Placental pericyte (primary cell): ENCODE data around the gene SLC4A3. TPM values are rescaled to one million over a fixed set of nuclear protein-coding genes. Genes with fewer than 3 reads are reported as not detected.

Experiments used
- small RNA-seq: library from RNA; depleted of rRNA; stranded (forward); fragments of <200 nt; gene quantifications from one replicate; pipeline ENCODE3, GENCODE V24; 2012; ENCODE audit warnings: low replicate concordance
- total RNA-seq: library from RNA; depleted of rRNA; stranded (reverse); fragments of >200 nt; gene quantifications from 2 replicates; pipeline ENCODE4 v1.2.3, GENCODE V29; 2012

SLC4A3 gene
- total RNA-seq: 2.6 and 4.4 TPM in 2 replicates

DNA sequence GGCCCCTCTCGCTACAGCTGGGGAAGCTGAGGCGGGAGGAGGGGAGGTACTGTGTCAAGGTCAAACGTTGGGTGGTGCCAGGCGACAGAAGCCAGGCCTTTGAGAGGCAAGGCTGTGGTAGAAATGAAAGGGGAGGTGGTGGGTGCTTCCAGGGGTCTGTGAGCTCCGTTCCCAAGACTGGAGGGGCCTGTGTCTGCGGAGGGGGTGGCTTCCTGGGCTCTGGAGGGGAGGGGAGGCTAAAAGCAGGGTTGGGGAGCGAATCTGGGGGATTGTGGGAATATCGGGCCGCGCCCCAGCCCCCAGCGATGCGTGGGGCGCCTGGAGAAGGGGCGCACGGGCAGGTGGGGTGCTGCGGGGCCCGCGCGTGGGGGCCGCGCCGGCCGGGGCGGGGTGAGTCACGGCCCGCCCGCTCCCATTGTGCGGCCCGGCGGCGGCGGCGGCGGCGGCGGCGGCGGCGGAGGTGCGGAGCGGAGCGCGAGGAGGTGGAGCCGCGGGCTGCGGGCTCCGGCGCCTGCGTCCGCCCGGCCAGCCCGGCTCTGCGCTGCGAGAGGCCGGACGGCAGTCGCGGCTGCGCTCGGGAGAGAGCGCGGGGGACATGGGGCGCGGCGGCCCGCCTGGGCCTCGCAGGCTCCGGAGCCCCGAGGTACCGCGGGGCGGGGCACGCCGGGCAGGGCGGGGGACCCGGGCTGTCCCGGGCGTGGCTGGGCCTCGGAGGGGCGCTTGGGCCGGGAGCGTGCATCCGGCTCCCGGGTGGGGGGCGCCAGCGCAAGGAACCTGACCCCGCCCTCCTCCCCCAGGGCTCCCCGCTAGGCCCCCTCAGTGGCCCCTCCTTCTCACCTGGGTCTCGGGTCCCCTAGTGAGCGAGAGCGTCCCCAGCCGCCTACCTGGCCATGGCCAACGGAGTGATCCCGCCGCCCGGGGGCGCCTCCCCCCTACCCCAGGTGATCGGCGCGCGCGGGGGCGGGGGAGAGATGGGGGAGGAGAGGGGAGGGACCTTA is at the start of gene SLC4A3:
Gene SLC4A3, plus strand, starts transcription at position 528 of the 998 bp plus-strand sequence. Its CDS starts 363 bp downstream, at position 891.

GRCh38 chr2:219597552-219598307 is 29.7 kb upstream of the SLC4A3 start, which contains the start of gene STK11IP:
Gene STK11IP (plus strand): TSS chr2:219597857. CDS start chr2:219598120, 263 bp downstream.

Small RNA genes lying within 50 kb of the gene (small RNA-seq; reads per million reads assigned to genes)
- not detected for gene RN7SKP213

Other genes starting within 250 kb of the SLC4A3 start
- 64.0 and 76.8 TPM in 2 replicates for gene DNPEP, start 239.7 kb upstream of the SLC4A3 start, total RNA-seq
- gene DES, start 209.3 kb upstream of the SLC4A3 start, total RNA-seq: 0.29 and 7.2 TPM in 2 replicates
- 9.9 and 21.7 TPM in 2 replicates for gene SPEG, start 192.8 kb upstream of the SLC4A3 start, total RNA-seq
- gene GMPPA, start 128.7 kb upstream of the SLC4A3 start, total RNA-seq: 70.0 and 100 TPM in 2 replicates
- under 0.01 TPM in 1 of 2 replicates, not detected in the other for gene ASIC4, start 113.1 kb upstream of the SLC4A3 start, total RNA-seq
- 193 and 332 TPM in 2 replicates for gene CHPF, start 83.8 kb upstream of the SLC4A3 start, total RNA-seq
- 1.1 and 6.8 TPM in 2 replicates for gene TMEM198, start 83.6 kb upstream of the SLC4A3 start, total RNA-seq
- 45.7 and 55.1 TPM in 2 replicates for gene OBSL1, start 56.1 kb upstream of the SLC4A3 start, total RNA-seq
- 0.22 TPM in 1 of 2 replicates, not detected in the other for gene INHA, start 55.3 kb upstream of the SLC4A3 start, total RNA-seq
- gene STK11IP, start 29.8 kb upstream of the SLC4A3 start, total RNA-seq: 17.5 and 21.0 TPM in 2 replicates